Endometrial microvascular endothelial cells (primary cell): ENCODE measurements around the gene CALML5. TPM values are rescaled to one million over a fixed set of nuclear protein-coding genes. Genes with fewer than 3 reads are reported as not detected.

Experiments used
- in situ Hi-C: cut with HindIII; loops from 2 replicates; pipeline ENCODE4 v1.10.0; 2017; ENCODE audit warnings: low sequenced_read_pairs, low pct_unique_long_range_greater_than_20kb; ENCODE audit errors: inconsistent ontology term
- total RNA-seq: library from RNA; depleted of rRNA; stranded (reverse); fragments of >200 nt; gene quantifications from one replicate; pipeline ENCODE4 v1.2.3, GENCODE V29; 2015; ENCODE audit errors: inconsistent ontology term

CALML5 gene
- total RNA-seq, 1 donor from 2014 or later, result not detected

- in situ Hi-C loops, result no loop called here
These were observed 41.6 kb downstream of the CALML5 start for GRCh38 chr10:5457741-5458140.

- in situ Hi-C loops, result no loop called here
These were observed 42.8 kb downstream of the CALML5 start for GRCh38 chr10:5456563-5456962.

DNA sequence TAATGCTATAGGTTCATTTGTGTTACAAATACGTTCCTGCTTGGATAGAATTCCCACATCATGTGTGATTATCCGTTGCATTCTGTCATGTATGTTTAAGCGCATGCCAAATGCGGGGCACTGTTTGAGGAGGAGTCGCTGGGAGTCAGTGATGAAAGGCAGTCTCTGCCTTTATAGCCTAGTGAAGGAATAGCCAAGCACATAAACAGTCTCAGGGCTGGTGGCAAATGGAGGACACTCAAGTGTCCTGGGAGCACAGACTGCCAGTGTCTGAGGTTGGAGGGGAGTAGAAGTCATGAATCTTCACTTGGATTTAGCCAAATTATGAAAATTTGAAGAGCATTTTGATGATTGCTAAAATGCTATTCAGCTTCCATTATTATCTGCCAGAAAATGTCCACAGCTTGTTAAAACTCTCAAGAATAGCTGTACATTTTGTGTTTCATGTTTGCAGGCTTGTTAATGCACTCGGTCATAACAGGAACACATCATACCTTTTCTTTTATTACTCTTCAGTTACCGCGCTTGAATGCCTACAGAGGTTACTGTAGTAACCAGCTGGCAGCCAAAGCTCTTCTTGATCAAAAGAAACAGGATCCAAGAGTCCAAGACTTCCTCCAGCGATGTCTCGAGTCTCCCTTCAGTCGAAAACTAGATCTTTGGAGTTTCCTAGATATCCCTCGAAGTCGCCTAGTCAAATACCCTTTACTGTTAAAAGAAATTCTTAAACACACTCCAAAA lies 45.5 kb downstream of the CALML5 start:
- in situ Hi-C loops, result no loop called here

GRCh38 chr10:5450605-5451384 lies 48.6 kb downstream of the CALML5 start:
- in situ Hi-C loops, result no loop called here

DNA sequence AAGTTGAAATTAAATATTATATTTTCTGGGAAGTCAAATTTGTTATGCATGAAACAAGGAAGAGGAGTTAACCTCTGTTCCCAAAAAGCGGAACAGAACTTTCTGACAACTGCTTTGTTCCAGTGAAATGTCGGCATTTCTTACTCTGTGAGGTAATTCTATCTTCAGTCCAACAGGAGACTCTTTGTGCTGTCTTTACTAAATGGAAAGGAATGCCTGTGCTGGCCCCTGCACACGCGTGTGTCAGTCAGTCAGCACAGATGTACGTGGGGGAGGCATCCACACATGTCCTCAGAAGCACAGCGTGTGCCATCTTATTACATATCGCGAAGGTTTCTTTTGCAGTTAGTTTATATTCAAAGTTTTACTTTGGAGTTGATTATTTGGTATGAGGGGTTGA lies 49.5 kb downstream of the CALML5 start:
- in situ Hi-C loops, result no loop called here

DNA sequence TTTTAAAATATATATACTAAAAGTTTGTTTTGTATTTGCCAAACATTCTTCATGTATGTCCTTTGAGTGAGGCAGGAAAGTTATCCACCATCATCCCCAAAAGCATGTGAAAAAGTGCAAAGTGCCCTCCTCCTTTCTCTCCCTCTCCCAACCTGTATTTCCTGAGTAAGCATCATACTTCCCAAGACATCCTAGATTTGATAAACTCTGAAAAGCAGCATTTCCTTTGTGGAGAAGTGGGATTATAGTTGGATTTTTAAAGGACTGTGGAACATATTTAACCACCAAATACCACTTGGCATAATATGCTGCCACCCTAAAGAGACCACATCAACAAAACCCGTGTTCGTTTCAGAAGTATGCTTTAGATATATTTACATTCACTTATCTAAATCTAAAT lies 50.1 kb downstream of the CALML5 start:
- in situ Hi-C loops, result no loop called here

Other genes starting within 250 kb of the CALML5 start
- gene UCN3, start 134.6 kb downstream of the CALML5 start, total RNA-seq, result not detected
- 0.84 TPM for gene TUBAL3, start 94.7 kb downstream of the CALML5 start, total RNA-seq
- gene NET1, start 87.0 kb downstream of the CALML5 start, total RNA-seq, result 41.0 TPM
- gene CALML3, start 25.4 kb upstream of the CALML5 start, total RNA-seq, result not detected
- 10.3 TPM for gene ASB13, start 167.0 kb upstream of the CALML5 start, total RNA-seq
- gene TASOR2, start 185.3 kb upstream of the CALML5 start, total RNA-seq, result 48.7 TPM